ENCODE measurements around the gene CDK9. TPM values are rescaled to one million over a fixed set of nuclear protein-coding genes. Genes with fewer than 3 reads are reported as not detected.

The CDK9 gene
- total RNA-seq, 1 experiment from 2014 or later: 48.7 TPM

DNA sequence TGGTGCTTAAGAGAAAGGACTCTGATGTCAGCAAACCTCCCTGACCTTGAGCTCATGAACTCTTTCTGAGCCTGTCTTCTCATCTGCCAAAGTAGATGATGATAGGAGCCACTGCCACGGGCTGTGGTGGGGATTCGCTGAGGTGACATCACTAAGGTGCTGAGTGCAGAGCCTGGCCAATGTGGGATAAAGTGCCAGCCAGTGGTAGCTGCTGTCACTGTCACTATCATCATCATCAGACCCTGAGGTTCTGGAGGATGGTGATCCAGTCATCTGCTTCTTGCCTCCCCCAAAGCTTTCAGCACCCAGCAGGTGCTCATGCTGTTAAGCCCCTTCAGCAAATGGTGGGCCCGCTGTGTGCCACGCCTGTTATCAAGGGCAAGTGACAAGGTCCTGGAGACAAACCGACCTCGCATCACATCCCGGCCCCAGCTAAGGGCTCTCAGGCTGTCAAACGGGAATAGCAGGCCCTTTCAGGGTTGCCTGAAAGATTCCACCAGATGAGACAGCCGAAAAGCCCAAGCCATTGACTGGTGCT, 23.2 kb downstream of the CDK9 start:
- no peaks in the 10 kb centered on the region for H3K36me3 ChIP-seq (ENCODE audit: control insufficient read depth, insufficient read depth, low read length)
- H3K27ac ChIP-seq (ENCODE audit: low read length): no peak overlapping the region
- ATAC-seq: peak; percentile 20
- CTCF ChIA-PET: interaction anchor here (0.7 kb wide), 1 partner anchor 100 kb away, joined by 4 read pairs; no protein-coding TSS in a partner anchor
- no peak for TF ChIP-seq POLR2AphosphoS5 (IDR thresholded peaks at IDR 0.05; ENCODE audit: low read depth, low read length)
- no peaks in the 10 kb centered on the region for H3K9me3 ChIP-seq (ENCODE audit: control insufficient read depth, insufficient read depth, low read depth, low read length)
- POLR2A ChIA-PET: interaction anchor here (0.5 to 0.6 kb wide), 2 partner anchors 94 to 108 kb away, joined by 4 to 9 read pairs; partner anchors contain the start of gene ST6GALNAC4
- H3K4me3 ChIP-seq (ENCODE audit: low read depth in 2 of 2, low read length in 2 of 2): no peak overlapping the region
- intact Hi-C loops (cut with micrococcal nuclease; ENCODE audit: unreplicated experiment) (loop anchor here (10.0 kb wide), 1 partner anchor 66 kb away; the partner anchor contains the start of gene AK1), in situ Hi-C loops (cut with HindIII; ENCODE audit: low pct_unique_long_range_greater_than_20kb, low sequenced_read_pairs) (no loop called here)
- BruUV-seq (replicated peaks): no TSS peak
- H3K27me3 ChIP-seq (ENCODE audit: control insufficient read depth, insufficient read depth, low read length): no peaks in the 10 kb centered on the region
- DNase-seq (ENCODE audit: low read depth, low spot score): no peak
- peaks cover 3% of the 10 kb centered on the region; the same call in 1 of the 2 replicates for H3K4me1 ChIP-seq (ENCODE audit: control insufficient read depth, insufficient read depth, low read length)

DNA sequence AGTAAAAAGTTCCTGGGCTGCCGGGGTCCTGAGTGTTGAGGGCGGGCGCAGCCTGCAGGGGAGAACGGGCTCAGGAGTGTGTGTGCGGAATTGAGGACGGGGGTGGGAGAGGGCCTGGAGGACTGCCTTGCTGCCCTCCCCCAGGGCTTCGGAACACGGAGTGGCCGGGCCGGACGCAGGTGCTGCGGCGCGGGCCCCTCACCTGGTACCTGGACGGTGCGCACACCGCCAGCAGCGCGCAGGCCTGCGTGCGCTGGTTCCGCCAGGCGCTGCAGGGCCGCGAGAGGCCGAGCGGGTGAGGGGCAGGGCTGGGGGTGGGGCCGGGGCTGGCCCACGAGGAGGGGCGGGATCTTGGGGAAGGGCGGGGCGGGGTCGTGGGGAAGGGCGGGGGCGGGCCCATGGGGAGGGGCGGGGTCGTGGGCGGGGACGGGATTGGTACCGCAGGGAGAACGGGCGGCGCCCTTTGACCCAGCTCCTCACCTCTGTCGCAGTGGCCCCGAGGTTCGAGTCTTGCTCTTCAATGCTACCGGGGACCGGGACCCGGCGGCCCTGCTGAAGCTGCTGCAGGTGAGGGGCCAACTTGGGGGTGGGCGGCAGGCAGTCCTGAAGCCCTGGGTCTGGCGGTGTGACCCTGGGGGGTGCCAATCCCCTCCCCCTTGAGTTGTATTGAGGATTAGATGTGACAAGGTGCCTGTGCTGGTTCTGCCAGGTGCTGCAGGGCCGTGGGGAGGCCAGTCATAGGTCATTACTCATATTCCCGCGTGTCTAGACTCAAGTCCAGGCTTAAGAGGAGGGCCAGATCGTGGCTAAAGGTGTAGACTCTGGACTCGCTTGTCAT, 23.9 kb downstream of the CDK9 start:
- TF ChIP-seq POLR2AphosphoS5 (IDR thresholded peaks at IDR 0.05; ENCODE audit: low read depth, low read length) (0 out of 2 replicates have a peak, but pooled peaks have one; percentile 15), TCF7L2 (IDR thresholded peaks at IDR 0.05; ENCODE audit: low read depth, low read length) (no peak)
- no peaks in the 10 kb centered on the region for H3K36me3 ChIP-seq (ENCODE audit: control insufficient read depth, insufficient read depth, low read length)
- no peak overlapping the region for H3K4me3 ChIP-seq (ENCODE audit: low read depth in 2 of 2, low read length in 2 of 2)
- ChIA-PET POLR2A (no interaction called here), CTCF (no interaction called here)
- no peaks in the 10 kb centered on the region for H3K9me3 ChIP-seq (ENCODE audit: control insufficient read depth, insufficient read depth, low read depth, low read length)
- no TSS peak for BruUV-seq (replicated peaks)
- no peaks in the 10 kb centered on the region for H3K4me1 ChIP-seq (ENCODE audit: control insufficient read depth, insufficient read depth, low read length)
- in situ Hi-C loops (cut with HindIII; ENCODE audit: low pct_unique_long_range_greater_than_20kb, low sequenced_read_pairs) (no loop called here), intact Hi-C loops (cut with micrococcal nuclease; ENCODE audit: unreplicated experiment) (loop anchor here (10.0 kb wide), 1 partner anchor 65 kb away; the partner anchor contains the start of gene AK1)
- peak; percentile 68 for ATAC-seq
- no peak overlapping the region for H3K27ac ChIP-seq (ENCODE audit: low read length)
- no peak for DNase-seq (ENCODE audit: low read depth, low spot score)
- H3K27me3 ChIP-seq (ENCODE audit: control insufficient read depth, insufficient read depth, low read length): no peaks in the 10 kb centered on the region

DNA sequence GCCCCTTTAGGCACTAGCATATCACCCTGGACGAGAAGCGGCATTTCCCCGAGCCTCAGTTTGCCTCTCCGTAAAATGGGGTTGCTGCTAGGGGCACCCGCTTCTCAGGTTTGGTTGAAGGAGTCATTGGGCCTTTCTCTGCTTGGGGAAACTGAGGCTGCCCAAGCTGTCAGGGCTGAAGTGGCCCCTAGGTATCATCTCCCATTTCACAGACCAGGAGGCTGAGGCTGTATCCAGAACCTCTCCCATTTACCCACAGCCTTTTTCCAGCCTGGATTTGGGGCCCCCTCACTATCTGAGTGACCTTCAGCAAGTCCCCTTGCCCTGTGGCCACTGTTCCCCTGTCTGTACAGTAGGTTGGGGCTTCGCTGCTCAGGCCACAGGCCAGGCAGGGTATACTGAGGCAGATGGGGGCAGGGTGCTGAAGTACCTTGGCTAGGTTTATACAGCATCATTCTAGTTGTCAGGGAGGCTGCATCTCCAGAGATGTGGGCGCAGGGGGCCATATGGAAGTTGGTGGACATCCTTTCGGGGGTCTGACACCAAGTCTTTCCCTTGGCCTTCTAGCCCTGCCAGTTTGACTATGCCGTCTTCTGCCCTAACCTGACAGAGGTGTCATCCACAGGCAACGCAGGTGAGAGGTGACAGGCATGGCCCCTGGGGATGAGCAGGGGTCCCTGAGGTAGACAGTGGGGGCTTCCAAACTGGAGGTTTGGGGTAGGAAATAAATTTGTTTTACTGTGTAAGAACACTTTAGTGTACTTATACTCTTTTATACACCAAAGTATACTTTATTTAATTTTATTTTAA, 24.7 kb downstream of the CDK9 start:
- Histone ChIP-seq H3K27ac (ENCODE audit: low read length) (no peak overlapping the region), H3K4me3 (ENCODE audit: low read depth in 2 of 2, low read length in 2 of 2) (no peak overlapping the region), H3K4me1 (ENCODE audit: control insufficient read depth, insufficient read depth, low read length) (no peaks in the 10 kb centered on the region), H3K27me3 (ENCODE audit: control insufficient read depth, insufficient read depth, low read length) (no peaks in the 10 kb centered on the region), H3K36me3 (ENCODE audit: control insufficient read depth, insufficient read depth, low read length) (no peaks in the 10 kb centered on the region), H3K9me3 (ENCODE audit: control insufficient read depth, insufficient read depth, low read depth, low read length) (no peaks in the 10 kb centered on the region)
- no peak for TF ChIP-seq POLR2AphosphoS5 (IDR thresholded peaks at IDR 0.05; ENCODE audit: low read depth, low read length)
- TF ChIP-seq TCF7L2 (IDR thresholded peaks at IDR 0.05; ENCODE audit: low read depth, low read length): no peak
- TF ChIP-seq, protein P1, sequence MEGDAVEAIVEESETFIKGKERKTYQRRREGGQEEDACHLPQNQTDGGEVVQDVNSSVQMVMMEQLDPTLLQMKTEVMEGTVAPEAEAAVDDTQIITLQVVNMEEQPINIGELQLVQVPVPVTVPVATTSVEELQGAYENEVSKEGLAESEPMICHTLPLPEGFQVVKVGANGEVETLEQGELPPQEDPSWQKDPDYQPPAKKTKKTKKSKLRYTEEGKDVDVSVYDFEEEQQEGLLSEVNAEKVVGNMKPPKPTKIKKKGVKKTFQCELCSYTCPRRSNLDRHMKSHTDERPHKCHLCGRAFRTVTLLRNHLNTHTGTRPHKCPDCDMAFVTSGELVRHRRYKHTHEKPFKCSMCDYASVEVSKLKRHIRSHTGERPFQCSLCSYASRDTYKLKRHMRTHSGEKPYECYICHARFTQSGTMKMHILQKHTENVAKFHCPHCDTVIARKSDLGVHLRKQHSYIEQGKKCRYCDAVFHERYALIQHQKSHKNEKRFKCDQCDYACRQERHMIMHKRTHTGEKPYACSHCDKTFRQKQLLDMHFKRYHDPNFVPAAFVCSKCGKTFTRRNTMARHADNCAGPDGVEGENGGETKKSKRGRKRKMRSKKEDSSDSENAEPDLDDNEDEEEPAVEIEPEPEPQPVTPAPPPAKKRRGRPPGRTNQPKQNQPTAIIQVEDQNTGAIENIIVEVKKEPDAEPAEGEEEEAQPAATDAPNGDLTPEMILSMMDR (IDR thresholded peaks at IDR 0.05): no peak
- no peak for TF ChIP-seq SIN3A (IDR thresholded peaks at IDR 0.05; ENCODE audit: borderline replicate concordance, insufficient read depth, low read depth, low read length)
- TF ChIP-seq, protein P2, sequence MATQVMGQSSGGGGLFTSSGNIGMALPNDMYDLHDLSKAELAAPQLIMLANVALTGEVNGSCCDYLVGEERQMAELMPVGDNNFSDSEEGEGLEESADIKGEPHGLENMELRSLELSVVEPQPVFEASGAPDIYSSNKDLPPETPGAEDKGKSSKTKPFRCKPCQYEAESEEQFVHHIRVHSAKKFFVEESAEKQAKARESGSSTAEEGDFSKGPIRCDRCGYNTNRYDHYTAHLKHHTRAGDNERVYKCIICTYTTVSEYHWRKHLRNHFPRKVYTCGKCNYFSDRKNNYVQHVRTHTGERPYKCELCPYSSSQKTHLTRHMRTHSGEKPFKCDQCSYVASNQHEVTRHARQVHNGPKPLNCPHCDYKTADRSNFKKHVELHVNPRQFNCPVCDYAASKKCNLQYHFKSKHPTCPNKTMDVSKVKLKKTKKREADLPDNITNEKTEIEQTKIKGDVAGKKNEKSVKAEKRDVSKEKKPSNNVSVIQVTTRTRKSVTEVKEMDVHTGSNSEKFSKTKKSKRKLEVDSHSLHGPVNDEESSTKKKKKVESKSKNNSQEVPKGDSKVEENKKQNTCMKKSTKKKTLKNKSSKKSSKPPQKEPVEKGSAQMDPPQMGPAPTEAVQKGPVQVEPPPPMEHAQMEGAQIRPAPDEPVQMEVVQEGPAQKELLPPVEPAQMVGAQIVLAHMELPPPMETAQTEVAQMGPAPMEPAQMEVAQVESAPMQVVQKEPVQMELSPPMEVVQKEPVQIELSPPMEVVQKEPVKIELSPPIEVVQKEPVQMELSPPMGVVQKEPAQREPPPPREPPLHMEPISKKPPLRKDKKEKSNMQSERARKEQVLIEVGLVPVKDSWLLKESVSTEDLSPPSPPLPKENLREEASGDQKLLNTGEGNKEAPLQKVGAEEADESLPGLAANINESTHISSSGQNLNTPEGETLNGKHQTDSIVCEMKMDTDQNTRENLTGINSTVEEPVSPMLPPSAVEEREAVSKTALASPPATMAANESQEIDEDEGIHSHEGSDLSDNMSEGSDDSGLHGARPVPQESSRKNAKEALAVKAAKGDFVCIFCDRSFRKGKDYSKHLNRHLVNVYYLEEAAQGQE (IDR thresholded peaks at IDR 0.05; ENCODE audit: insufficient read depth in 1 of 2, low read depth in 2 of 2, low read length in 1 of 2): no peak
- intact Hi-C loops (cut with micrococcal nuclease; ENCODE audit: unreplicated experiment) (no loop called here), in situ Hi-C loops (cut with HindIII; ENCODE audit: low pct_unique_long_range_greater_than_20kb, low sequenced_read_pairs) (no loop called here)
- ChIA-PET CTCF (interaction anchor here (0.6 kb wide), 1 partner anchor 132 kb away, joined by 3 read pairs; no protein-coding TSS in a partner anchor), POLR2A (no interaction called here)
- no peak for ATAC-seq
- no TSS peak for BruUV-seq (replicated peaks)
- no peak for DNase-seq (ENCODE audit: low read depth, low spot score)
